Stomach smooth muscle (tissue), 2 donors: ENCODE results near the gene GPR143.
A peak's percentile ranks its signal among the peaks of the same experiment; 100 is the strongest.

ENCODE experiments used
- H3K27ac ChIP-seq: one replicate; pipeline ENCODE4 v1.7.0; 2013; ENCODE audit warnings: mild to moderate bottlenecking, low read length, inconsistent platforms
- H3K27me3 ChIP-seq, 2 donors: one replicate each; pipeline ENCODE4 v1.7.0; 2013; ENCODE audit warnings: low read length in 2 of 2; ENCODE audit not compliant: insufficient read depth in 2 of 2, control insufficient read depth in 1 of 2
- H3K36me3 ChIP-seq, 2 donors: one replicate each; pipeline ENCODE4 v1.7.0; 2013; ENCODE audit warnings: low read length in 2 of 2; ENCODE audit not compliant: control insufficient read depth in 2 of 2, insufficient read depth in 2 of 2
- H3K4me1 ChIP-seq: one replicate; pipeline ENCODE4 v1.7.0; 2013; ENCODE audit warnings: low read length; ENCODE audit not compliant: control insufficient read depth, insufficient read depth
- H3K4me3 ChIP-seq, 2 donors: one replicate each; pipeline ENCODE4 v1.7.0; 2013; ENCODE audit warnings: low read length in 2 of 2
- H3K9ac ChIP-seq, 2 donors: one replicate each; pipeline ENCODE4 v1.7.0; 2013; ENCODE audit warnings: low read length in 2 of 2, mild to moderate bottlenecking in 1 of 2
- H3K9me3 ChIP-seq, 2 donors: one replicate each; pipeline ENCODE4 v1.7.0; 2013; ENCODE audit warnings: low read length in 2 of 2; ENCODE audit not compliant: control insufficient read depth in 2 of 2
- donor health status: healthy.
- donor health status: Pancreatic carcinoma.

The GPR143 gene

DNA sequence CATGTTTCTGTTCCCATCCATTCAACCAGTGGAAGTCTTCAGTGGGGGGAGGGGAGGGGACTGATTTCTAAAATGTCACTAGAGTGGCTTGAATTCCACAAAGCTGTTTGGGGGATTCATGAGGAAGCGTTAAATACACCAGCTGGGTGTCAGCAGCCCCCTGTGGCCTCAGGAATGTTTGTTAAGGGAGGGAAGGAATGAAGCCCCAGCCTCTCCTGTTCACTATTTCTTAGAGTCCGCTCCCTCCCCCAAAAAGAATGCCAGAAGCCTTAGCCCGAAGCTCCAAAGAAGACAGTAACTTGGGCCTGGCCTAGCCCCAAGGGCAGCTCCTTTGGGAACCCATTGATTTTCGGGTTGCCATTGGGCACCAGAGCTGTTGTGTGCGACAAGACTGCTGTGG, 23.9 kb upstream of the GPR143 start:
- no peaks in the 10 kb centered on the region for H3K9me3 ChIP-seq
- no peak overlapping the region for H3K4me3 ChIP-seq
- no peak overlapping the region for H3K9ac ChIP-seq
- H3K4me1 ChIP-seq: peaks cover 4% of the 10 kb centered on the region
- no peak overlapping the region for H3K27ac ChIP-seq
- peaks cover 9 to 21% of the 10 kb centered on the region in 2 donors for H3K27me3 ChIP-seq
- H3K36me3 ChIP-seq: no peaks in the 10 kb centered on the region

DNA sequence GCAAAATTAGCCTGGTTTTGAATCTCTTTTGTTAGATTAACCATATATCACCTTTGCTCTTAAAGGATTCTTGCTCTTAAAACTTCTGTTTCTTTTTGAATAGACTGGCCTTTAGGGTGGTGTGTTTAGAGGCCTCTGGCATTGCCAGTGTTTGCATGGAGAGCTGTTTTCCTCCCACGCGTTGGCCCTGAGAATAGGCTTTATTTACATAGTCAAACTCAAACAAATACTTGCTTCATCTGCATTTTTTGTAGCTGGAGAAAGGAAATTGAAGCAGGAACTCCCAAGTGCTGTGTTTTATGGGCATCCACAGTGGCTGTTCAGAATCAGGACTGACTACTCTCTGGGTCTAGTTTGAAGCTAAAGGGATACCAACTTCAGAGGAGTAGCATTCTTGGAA, 23.3 kb upstream of the GPR143 start:
- peaks cover 9 to 21% of the 10 kb centered on the region in 2 donors for H3K27me3 ChIP-seq
- H3K27ac ChIP-seq: no peak overlapping the region
- no peaks in the 10 kb centered on the region for H3K36me3 ChIP-seq
- H3K9ac ChIP-seq: no peak overlapping the region
- H3K4me1 ChIP-seq: peaks cover 4% of the 10 kb centered on the region
- no peaks in the 10 kb centered on the region for H3K9me3 ChIP-seq
- no peak overlapping the region for H3K4me3 ChIP-seq

- Histone ChIP-seq H3K9me3 (no peaks in the 10 kb centered on the region), H3K4me3 (peak overlapping the region; percentile 35 to 64), H3K4me1 (peaks cover 4% of the 10 kb centered on the region), H3K9ac (no peak overlapping the region), H3K27ac (no peak overlapping the region), H3K36me3 (no peaks in the 10 kb centered on the region), H3K27me3 (peaks cover 9 to 21% of the 10 kb centered on the region in 2 donors)
Measured at GRCh38 chrX:9786798-9787635, 21.4 kb upstream of the GPR143 start.

DNA sequence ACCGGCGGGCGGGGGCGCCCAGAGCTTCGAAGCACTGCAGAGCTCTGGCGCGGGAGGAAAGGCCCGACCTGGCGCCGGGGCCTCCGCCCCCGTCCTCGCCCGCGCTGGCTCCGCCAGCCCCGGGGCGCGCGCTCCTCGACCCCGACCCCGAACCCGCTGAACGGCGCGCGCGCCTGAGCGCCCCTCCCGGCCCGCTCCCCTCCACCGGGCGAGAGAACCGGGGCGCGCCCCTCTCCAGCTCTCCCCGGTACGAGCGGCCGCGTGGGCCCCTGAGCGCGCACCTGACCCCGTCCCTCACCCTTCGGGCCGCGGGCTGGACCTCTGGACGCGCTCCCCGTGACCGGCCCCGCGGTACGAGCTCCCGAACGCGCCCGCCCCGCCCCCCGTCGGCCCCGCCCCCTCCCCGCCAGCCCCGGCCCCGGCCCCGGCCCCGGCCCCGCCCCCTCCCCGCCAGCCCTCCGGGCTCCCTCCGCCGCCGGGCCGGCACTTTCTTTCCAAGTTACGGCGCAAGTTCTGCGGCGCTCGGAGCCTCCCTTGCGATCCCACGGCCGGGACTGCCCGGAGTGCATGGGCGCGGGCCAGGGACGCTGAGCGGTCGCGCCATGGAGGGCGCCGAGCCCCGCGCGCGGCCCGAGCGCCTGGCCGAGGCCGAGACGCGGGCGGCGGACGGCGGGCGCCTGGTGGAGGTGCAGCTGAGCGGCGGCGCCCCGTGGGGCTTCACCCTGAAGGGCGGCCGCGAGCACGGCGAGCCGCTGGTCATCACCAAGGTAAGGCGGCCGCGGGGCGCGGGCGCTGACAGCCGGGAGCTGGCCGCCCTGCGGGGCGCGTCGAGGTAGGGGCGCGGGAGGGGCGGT, 20.5 kb upstream of the GPR143 start, which contains the start of gene SHROOM2:
Gene SHROOM2 (plus strand): TSS at position 486 of the 854 bp plus-strand sequence. CDS start 117 bp downstream, at position 603.
- H3K27ac ChIP-seq: no peak within 1 kb of the TSS
- H3K27me3 ChIP-seq: peaks cover 9 to 21% of the 10 kb centered on the region in 2 donors
- no peaks in the 10 kb centered on the region for H3K36me3 ChIP-seq
- H3K4me1 ChIP-seq: peaks cover 4% of the 10 kb centered on the region
- no peak within 1 kb of the TSS for H3K9ac ChIP-seq
- no peaks in the 10 kb centered on the region for H3K9me3 ChIP-seq
- H3K4me3 ChIP-seq: peak within 1 kb of the TSS; percentile 35 to 64

- Histone ChIP-seq H3K9me3 (no peaks in the 10 kb centered on the region), H3K4me3 (peak overlapping the region in 1 of 2 donors; percentile 22)
Measured at GRCh38 chrX:9785254-9785943, 19.8 kb upstream of the GPR143 start.

GRCh38 chrX:9784332-9784731, 18.7 kb upstream of the GPR143 start:
- Histone ChIP-seq H3K4me1 (peaks cover 4% of the 10 kb centered on the region), H3K27ac (no peak overlapping the region), H3K36me3 (no peaks in the 10 kb centered on the region), H3K4me3 (no peak overlapping the region), H3K9ac (no peak overlapping the region), H3K27me3 (peaks cover 9 to 21% of the 10 kb centered on the region in 2 donors), H3K9me3 (no peaks in the 10 kb centered on the region)

More at GRCh38 chrX:9785254-9785943, 19.8 kb upstream of the GPR143 start:
- peaks cover 4% of the 10 kb centered on the region for H3K4me1 ChIP-seq
- no peak overlapping the region for H3K27ac ChIP-seq
- H3K27me3 ChIP-seq: peaks cover 9 to 21% of the 10 kb centered on the region in 2 donors
- H3K9ac ChIP-seq: no peak overlapping the region
- H3K36me3 ChIP-seq: no peaks in the 10 kb centered on the region

DNA sequence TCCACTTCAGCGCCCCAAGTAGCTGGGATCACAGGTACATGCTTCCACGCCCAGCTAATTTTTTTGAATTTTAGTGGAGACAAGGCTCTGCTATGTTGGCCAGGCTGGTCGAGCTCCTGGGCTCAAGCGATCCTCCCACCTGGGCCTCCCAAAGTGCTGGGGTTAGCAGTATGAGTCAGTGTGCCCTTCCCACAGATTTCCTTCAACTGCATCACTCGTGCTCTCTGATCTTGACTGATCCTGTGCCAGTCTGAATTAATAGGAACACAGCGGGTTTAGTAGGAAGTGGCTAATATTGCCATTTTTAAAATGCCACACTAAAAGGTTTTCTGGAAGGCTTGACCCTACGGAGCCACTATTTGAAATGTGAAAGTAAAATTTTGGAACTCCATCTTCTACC, 16.3 kb upstream of the GPR143 start:
- Histone ChIP-seq H3K9ac (no peak overlapping the region), H3K27me3 (peaks cover 6 to 11% of the 10 kb centered on the region in 2 donors), H3K4me1 (peaks cover 4% of the 10 kb centered on the region), H3K9me3 (no peaks in the 10 kb centered on the region), H3K27ac (no peak overlapping the region), H3K4me3 (no peak overlapping the region), H3K36me3 (no peaks in the 10 kb centered on the region)

DNA sequence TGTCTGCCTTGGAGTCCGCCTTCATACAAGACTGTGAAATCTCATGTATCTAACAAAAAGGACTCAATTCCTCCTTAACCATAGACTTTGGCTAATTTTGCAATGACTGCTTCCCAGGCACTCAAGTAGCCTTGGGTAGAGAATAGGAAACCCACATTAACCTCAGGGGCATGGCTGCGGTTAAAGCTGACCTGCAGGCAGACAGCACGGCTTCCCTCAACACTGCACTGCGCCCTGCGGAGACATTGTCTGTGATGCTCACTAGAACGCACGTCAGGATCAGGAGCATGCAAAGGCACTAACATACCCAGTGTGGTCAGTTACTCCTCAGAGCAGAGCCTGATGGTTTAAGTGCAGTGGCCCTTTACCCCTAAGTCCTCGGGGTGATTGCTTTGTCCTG, 10.3 kb upstream of the GPR143 start:
- no peaks in the 10 kb centered on the region for H3K4me1 ChIP-seq

DNA sequence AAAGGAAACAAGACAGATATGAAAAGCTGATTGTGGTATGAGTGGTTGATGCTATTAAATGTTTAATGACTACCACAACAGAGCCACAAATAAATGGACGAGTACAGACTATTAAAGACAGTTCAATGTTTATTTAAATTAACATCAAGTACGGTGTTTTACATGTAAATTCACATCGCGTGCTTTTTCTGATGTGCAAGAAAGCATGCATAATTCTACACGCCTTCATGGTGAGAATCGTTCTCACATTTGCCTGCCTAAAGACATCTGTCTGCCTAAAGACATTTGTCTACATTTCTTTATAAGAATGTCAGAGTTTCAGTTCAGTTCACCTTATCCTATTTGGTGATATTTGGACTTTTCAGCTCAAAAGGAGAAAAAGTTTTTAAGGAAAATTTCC, 7.3 kb upstream of the GPR143 start:
- no peak overlapping the region for H3K4me3 ChIP-seq
- no peak overlapping the region for H3K27ac ChIP-seq
- no peaks in the 10 kb centered on the region for H3K9me3 ChIP-seq
- no peak overlapping the region for H3K9ac ChIP-seq
- H3K4me1 ChIP-seq: no peaks in the 10 kb centered on the region
- H3K36me3 ChIP-seq: no peaks in the 10 kb centered on the region
- peaks cover 0 to 9% of the 10 kb centered on the region in 2 donors for H3K27me3 ChIP-seq

More for the DNA sequence above, 10.3 kb upstream of the GPR143 start:
- Histone ChIP-seq H3K4me3 (no peak overlapping the region), H3K9ac (no peak overlapping the region), H3K9me3 (no peaks in the 10 kb centered on the region), H3K27ac (no peak overlapping the region), H3K27me3 (peaks cover 0 to 8% of the 10 kb centered on the region in 2 donors), H3K36me3 (no peaks in the 10 kb centered on the region)

DNA sequence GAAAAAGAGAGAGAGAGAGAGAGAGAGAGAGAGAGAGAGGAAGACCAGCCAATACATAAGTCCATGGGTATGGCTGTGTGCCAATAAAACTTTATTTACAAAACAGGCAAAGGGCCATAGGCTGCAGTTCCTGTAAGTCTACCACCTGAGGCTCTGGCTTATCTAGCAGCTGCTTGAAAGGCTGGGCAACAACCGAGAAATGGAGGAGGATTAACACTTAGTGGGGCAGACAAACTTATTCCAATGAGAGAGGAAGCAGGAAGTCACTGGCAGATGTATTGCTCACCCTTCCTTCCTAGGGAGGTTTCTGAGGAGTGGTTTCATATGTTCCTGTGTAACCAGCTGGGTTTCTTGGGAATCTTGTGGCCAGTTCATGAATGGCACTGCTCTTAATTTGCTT, 4.7 kb upstream of the GPR143 start:
- peaks cover 0 to 13% of the 10 kb centered on the region in 2 donors for H3K27me3 ChIP-seq
- no peak overlapping the region for H3K9ac ChIP-seq
- no peak overlapping the region for H3K4me3 ChIP-seq
- no peaks in the 10 kb centered on the region for H3K36me3 ChIP-seq
- no peaks in the 10 kb centered on the region for H3K9me3 ChIP-seq
- no peaks in the 10 kb centered on the region for H3K4me1 ChIP-seq
- H3K27ac ChIP-seq: no peak overlapping the region
